HG02884 (cell line): ENCODE data around the gene HJURP.
"Not testable (repeated sequence)": the region's sequence is repeated elsewhere in the genome, so short reads cannot be mapped to it uniquely, and the experiment has no call there.

Experiments
- ATAC-seq: cut with Tn5 transposase; IDR thresholded peaks from one replicate; pipeline ENCODE4 v1.9.1; 2021; ENCODE audit warnings: mild to moderate bottlenecking, moderate library complexity; ENCODE audit not compliant: unreplicated experiment

HJURP gene

GRCh38 chr2:233854241-233854981 is at the start of gene HJURP:
TSS of gene HJURP (minus strand) at chr2:233854535. CDS start at chr2:233854500, 35 bp downstream.
- ATAC-seq: peak; percentile 99

- no peak for ATAC-seq
These were observed 47.5 kb upstream of the HJURP start for GRCh38 chr2:233901884-233902283.

GRCh38 chr2:233901367-233901766 is 47.0 kb upstream of the HJURP start:
- ATAC-seq: no peak

GRCh38 chr2:233896253-233896652 is 41.9 kb upstream of the HJURP start:
- not testable (repeated sequence) for ATAC-seq

- ATAC-seq: no peak
These were observed 38.5 kb upstream of the HJURP start for GRCh38 chr2:233892793-233893192.

GRCh38 chr2:233882353-233882752 is 28.0 kb upstream of the HJURP start:
- ATAC-seq: no peak

- not testable (repeated sequence) for ATAC-seq
These were observed 17.8 kb upstream of the HJURP start for GRCh38 chr2:233872125-233872524.

- ATAC-seq: no peak
These were observed 17.1 kb upstream of the HJURP start for GRCh38 chr2:233871432-233871831.

- ATAC-seq: no peak
These were observed 13.7 kb upstream of the HJURP start, which contains the start of gene MSL3B for GRCh38 chr2:233867993-233868532. TSS of gene MSL3B (minus strand) at chr2:233868386.

GRCh38 chr2:233866479-233866878 is 12.1 kb upstream of the HJURP start:
- ATAC-seq: no peak

GRCh38 chr2:233865838-233866237 is 11.5 kb upstream of the HJURP start:
- no peak for ATAC-seq

- ATAC-seq: no peak
These were observed 8.0 kb upstream of the HJURP start for GRCh38 chr2:233862261-233862768.

- ATAC-seq: no peak
These were observed 4.0 kb upstream of the HJURP start for GRCh38 chr2:233858331-233858730.

- ATAC-seq: no peak
These were observed 3.3 kb upstream of the HJURP start for GRCh38 chr2:233857511-233858141.

- ATAC-seq: no peak
These were observed 1.8 kb upstream of the HJURP start for GRCh38 chr2:233856184-233856583.

GRCh38 chr2:233855345-233855744 is 1.0 kb upstream of the HJURP start:
- no peak for ATAC-seq

GRCh38 chr2:233853883-233854240 is 473 bp downstream of the HJURP start:
- no peak for ATAC-seq

- ATAC-seq: no peak
These were observed 982 bp downstream of the HJURP start for GRCh38 chr2:233853353-233853752.

GRCh38 chr2:233852056-233852455 is 2.3 kb downstream of the HJURP start:
- ATAC-seq: no peak

GRCh38 chr2:233851169-233851568 is 3.2 kb downstream of the HJURP start:
- no peak for ATAC-seq

GRCh38 chr2:233850745-233851144 is 3.6 kb downstream of the HJURP start:
- no peak for ATAC-seq
